ENCODE data around the gene ALPP. TPM values are rescaled to one million over a fixed set of nuclear protein-coding genes. Genes with fewer than 3 reads are reported as not detected.
"Not testable (repeated sequence)": the region's sequence is repeated elsewhere in the genome, so short reads cannot be mapped to it uniquely, and the experiment has no call there.

Gene ALPP
- total RNA-seq, 1 donor from 2014 or later: not detected

DNA sequence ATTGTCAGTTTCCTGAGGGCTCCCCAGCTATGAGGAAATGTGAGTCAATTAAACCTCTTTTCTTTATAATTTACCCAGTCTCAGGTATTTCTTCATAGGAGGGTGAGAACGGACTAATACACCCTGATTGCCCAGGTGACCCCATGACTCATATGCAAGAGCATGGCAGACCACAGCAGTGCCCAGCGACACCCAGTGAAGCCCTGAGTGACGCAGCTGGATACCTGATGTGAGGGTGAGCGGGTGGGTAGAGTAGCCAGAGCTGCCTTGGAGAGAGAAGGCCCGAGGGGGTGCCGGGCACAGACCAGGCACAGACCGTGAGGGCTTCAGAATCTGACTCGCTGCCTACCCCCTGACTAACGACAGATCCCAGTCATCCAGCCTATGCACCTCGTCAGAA lies 43.5 kb downstream of the ALPP start:
- intact Hi-C loops (cut with micrococcal nuclease): no loop called here
- Mint-ChIP-seq H3K9me3 (peaks cover 9% of the 10 kb centered on the region), H3K27me3 (ENCODE audit: low read depth) (peaks cover 54% of the 10 kb centered on the region), H3K36me3 (ENCODE audit: low read depth) (peaks cover 5% of the 10 kb centered on the region), H3K27ac (no peak overlapping the region), H3K4me3 (ENCODE audit: low read depth) (no peak overlapping the region), H3K4me1 (ENCODE audit: low read depth) (peaks cover 6% of the 10 kb centered on the region)
- DNase-seq (ENCODE audit: low spot score): no peak

DNA sequence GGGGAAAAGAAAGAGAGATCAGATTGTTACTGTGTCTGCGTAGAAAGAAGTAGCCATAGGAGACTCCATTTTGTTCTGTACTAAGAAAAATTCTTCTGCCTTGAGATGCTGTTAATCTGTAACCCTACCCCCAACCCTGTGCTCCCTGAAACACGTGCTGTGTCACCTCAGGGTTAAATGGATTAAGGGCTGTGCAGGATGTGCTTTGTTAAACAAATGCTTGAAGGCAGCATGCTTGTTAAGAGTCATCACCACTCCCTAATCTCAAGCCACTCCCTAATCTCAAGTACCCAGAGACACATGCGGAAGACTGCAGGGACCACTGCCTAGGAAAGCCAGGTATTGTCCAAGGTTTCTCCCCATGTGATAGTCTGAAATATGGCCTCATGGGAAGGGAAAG lies 44.4 kb downstream of the ALPP start:
- H3K4me1 Mint-ChIP-seq (ENCODE audit: low read depth); H3K36me3 Mint-ChIP-seq (ENCODE audit: low read depth); H3K4me3 Mint-ChIP-seq (ENCODE audit: low read depth); H3K27ac Mint-ChIP-seq; DNase-seq (ENCODE audit: low spot score); H3K9me3 Mint-ChIP-seq; intact Hi-C loops (cut with micrococcal nuclease): not testable (repeated sequence)
- H3K27me3 Mint-ChIP-seq (ENCODE audit: low read depth): peaks cover 50% of the 10 kb centered on the region

DNA sequence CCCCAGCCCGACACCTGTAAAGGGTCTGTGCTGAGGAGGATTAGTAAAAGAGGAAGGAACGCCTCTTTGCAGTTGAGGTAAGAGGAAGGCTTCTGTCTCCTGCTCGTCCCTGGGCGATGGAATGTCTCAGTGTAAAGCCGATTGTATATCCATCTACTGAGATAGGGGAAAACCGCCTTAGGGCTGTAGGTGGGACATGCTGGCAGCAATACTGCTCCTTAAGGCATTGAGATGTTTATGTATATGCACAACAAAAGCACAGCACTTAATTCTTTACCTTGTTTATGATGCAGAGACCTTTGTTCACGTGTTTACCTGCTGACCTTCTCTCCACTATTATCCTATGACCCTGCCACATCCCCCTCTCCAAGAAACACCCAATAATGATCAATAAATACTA lies 44.9 kb downstream of the ALPP start:
- H3K4me3 Mint-ChIP-seq (ENCODE audit: low read depth); DNase-seq (ENCODE audit: low spot score); H3K4me1 Mint-ChIP-seq (ENCODE audit: low read depth); H3K36me3 Mint-ChIP-seq (ENCODE audit: low read depth); H3K9me3 Mint-ChIP-seq; H3K27ac Mint-ChIP-seq; intact Hi-C loops (cut with micrococcal nuclease): not testable (repeated sequence)
- H3K27me3 Mint-ChIP-seq (ENCODE audit: low read depth): peaks cover 46% of the 10 kb centered on the region

DNA sequence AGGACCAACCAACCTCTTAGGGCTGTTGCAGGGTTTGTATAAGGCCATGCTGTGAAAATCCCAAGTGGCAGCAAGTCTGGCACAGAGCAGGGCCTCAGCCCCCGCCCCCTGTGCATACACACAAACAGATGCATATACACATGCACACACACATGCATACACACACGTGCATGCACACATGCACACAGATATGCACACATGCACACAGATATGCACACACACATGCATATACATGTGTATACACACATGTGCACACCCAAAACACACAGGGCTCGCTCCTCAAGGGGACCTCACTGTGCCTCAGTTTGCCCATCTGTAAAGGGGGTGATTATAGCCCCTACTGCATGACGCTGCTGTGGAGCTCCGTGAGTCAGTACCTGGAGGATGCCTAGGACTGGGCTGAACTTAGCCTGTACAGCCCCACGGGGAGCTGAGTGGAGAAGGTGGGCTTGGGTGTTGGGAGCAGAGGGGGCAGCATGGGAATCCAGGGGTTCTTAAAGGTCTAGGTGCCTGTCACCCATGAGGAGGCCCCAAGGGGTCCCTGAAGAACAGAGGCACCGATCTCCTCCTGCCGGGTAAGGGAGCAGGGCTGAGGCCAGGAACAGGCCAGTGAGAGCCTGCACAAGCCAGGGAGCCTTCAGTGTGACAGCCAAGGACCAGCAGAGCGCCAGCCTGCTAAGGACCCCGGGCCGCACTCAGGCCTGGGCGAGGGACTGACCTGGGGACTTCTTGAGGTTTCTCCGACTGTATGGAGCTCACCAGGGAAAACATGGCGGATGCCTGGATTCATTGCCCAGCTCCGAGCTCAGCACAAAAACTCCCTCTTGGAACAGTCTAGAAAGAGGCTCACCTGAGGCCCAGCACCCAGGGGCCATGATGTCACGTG lies 53.4 kb downstream of the ALPP start:
- Mint-ChIP-seq H3K4me3 (ENCODE audit: low read depth) (no peak overlapping the region), H3K27ac (no peak overlapping the region), H3K4me1 (ENCODE audit: low read depth) (no peaks in the 10 kb centered on the region), H3K36me3 (ENCODE audit: low read depth) (no peaks in the 10 kb centered on the region), H3K9me3 (no peaks in the 10 kb centered on the region), H3K27me3 (ENCODE audit: low read depth) (peaks cover 1% of the 10 kb centered on the region)
- intact Hi-C loops (cut with micrococcal nuclease): no loop called here
- no peak for DNase-seq (ENCODE audit: low spot score)

Other genes with a start within 250 kb of the ALPP start
- not detected in 2 replicates for gene ALPG, start 28.1 kb downstream of the ALPP start, total RNA-seq
- gene ALPI, start 77.4 kb downstream of the ALPP start, total RNA-seq: not detected in 2 replicates
- 0.50 and 0.78 TPM in 2 replicates for gene ECEL1, start 109.1 kb downstream of the ALPP start, total RNA-seq
- gene PRSS56, start 141.6 kb downstream of the ALPP start, total RNA-seq: not detected in 2 replicates
- not detected in 2 replicates for gene CHRND, start 147.4 kb downstream of the ALPP start, total RNA-seq
- not detected in 2 replicates for gene CHRNG, start 160.9 kb downstream of the ALPP start, total RNA-seq
- gene TIGD1, start 171.8 kb downstream of the ALPP start, total RNA-seq: 7.4 and 9.1 TPM in 2 replicates
- gene EIF4E2, start 171.9 kb downstream of the ALPP start, total RNA-seq: 85.0 and 88.4 TPM in 2 replicates